K562 (cell line): Measurements from ENCODE around the gene FBXO48. TPM values are rescaled to one million over a fixed set of nuclear protein-coding genes. Genes with fewer than 3 reads are reported as not detected.

Experiments used
- BCLAF1 ChIP-seq, 2 experiments: fragments of 450-650 bp in 1 of 2; IDR thresholded peaks; 2 replicates each; pipeline ENCODE4 v1.6.1; 2011 to 2017; ENCODE audit warnings: low read depth in 2 of 2, antibody characterized with exemption in 1 of 2, borderline replicate concordance in 1 of 2, low read length in 1 of 2, mild to moderate bottlenecking in 1 of 2, mixed read lengths in 1 of 2; ENCODE audit not compliant: control insufficient read depth in 1 of 2
- CREB1 ChIP-seq, 2 experiments: sonication (generic) in 1 of 2; formaldehyde crosslinking in 1 of 2; IDR thresholded peaks; 2 replicates each; pipeline versions ENCODE4 v1.6.1 to v1.8.0; 2012 to 2022; ENCODE audit warnings: inconsistent platforms in 1 of 2, mild to moderate bottlenecking in 1 of 2, missing genetic modification reagents in 1 of 2, moderate library complexity in 1 of 2
- DEAF1 ChIP-seq: fragments of 450-650 bp; formaldehyde crosslinking; IDR thresholded peaks from 2 replicates; pipeline ENCODE4 v1.4.0; 2020; ENCODE audit warnings: mild to moderate bottlenecking, moderate library complexity
- DLX4 ChIP-seq: fragments of 250-450 bp; sonication (Bioruptor Pico); IDR thresholded peaks from 2 replicates; pipeline ENCODE4 v1.6.1; 2021; ENCODE audit warnings: mild to moderate bottlenecking
- E2F1 ChIP-seq: sonication (generic); formaldehyde crosslinking; IDR thresholded peaks from 2 replicates; pipeline ENCODE4 v1.8.1; 2023; ENCODE audit warnings: mild to moderate bottlenecking, missing genetic modification reagents, moderate library complexity
- ETS1 ChIP-seq: conservative IDR thresholded peaks from 2 replicates; pipeline ENCODE4 v1.6.1; 2011; ENCODE audit warnings: low read depth, mild to moderate bottlenecking, low read length; ENCODE audit not compliant: control insufficient read depth
- FOXJ2 ChIP-seq: fragments of 200-800 bp; sonication (Bioruptor generic); IDR thresholded peaks from 2 replicates; pipeline ENCODE4 v1.6.1; 2016; ENCODE audit warnings: missing genetic modification characterization, missing compliant biosample characterization
- KLF1 ChIP-seq: fragments of 450-650 bp; IDR thresholded peaks from 2 replicates; pipeline ENCODE4 v1.6.1; 2016; ENCODE audit warnings: missing genetic modification characterization, missing compliant biosample characterization
- KLF16 ChIP-seq: IDR thresholded peaks from 2 replicates; pipeline ENCODE4 v1.6.1; 2016; ENCODE audit warnings: antibody characterized with exemption
- LCOR ChIP-seq: sonication (generic); formaldehyde crosslinking; IDR thresholded peaks from 2 replicates; pipeline ENCODE4 v1.8.0; 2022; ENCODE audit warnings: mild to moderate bottlenecking, missing genetic modification reagents
- MCM5 ChIP-seq: fragments of 450-650 bp; IDR thresholded peaks from 2 replicates; pipeline ENCODE4 v1.6.1; 2016; ENCODE audit warnings: low read depth
- MECOM ChIP-seq: fragments of 250-450 bp; sonication (Bioruptor Pico); IDR thresholded peaks from 2 replicates; pipeline ENCODE4 v1.8.0; 2022; ENCODE audit warnings: inconsistent platforms
- MEF2A ChIP-seq: IDR thresholded peaks from 2 replicates; pipeline ENCODE4 v1.6.1; 2011; ENCODE audit warnings: low read depth, mild to moderate bottlenecking, low read length, moderate library complexity; ENCODE audit not compliant: control insufficient read depth
- MIER1 ChIP-seq: fragments of 450-650 bp; IDR thresholded peaks from 2 replicates; pipeline ENCODE4 v1.6.1; 2016; ENCODE audit warnings: antibody characterized with exemption, mild to moderate bottlenecking, low read depth
- NBN ChIP-seq: fragments of 450-650 bp; IDR thresholded peaks from 2 replicates; pipeline ENCODE4 v1.6.1; 2016; ENCODE audit warnings: low read depth, mild to moderate bottlenecking
- NELFE ChIP-seq: IDR thresholded peaks from 2 replicates; pipeline ENCODE4 v1.6.1; 2011; ENCODE audit warnings: mild to moderate bottlenecking; ENCODE audit not compliant: insufficient read depth, insufficient read length
- NFE2L1 ChIP-seq: fragments of 450-650 bp; IDR thresholded peaks from 2 replicates; pipeline ENCODE4 v1.6.1; 2016; ENCODE audit warnings: missing genetic modification characterization, low read depth, mild to moderate bottlenecking, missing compliant biosample characterization, moderate library complexity, borderline replicate concordance
- RNF2 ChIP-seq: sonication (generic); IDR thresholded peaks from 2 replicates; pipeline ENCODE4 v1.6.1; 2016
- TCF3 ChIP-seq: sonication (generic); formaldehyde crosslinking; IDR thresholded peaks from 2 replicates; pipeline ENCODE4 v1.4.0; 2020; ENCODE audit warnings: mild to moderate bottlenecking, missing genetic modification reagents
- ZBED1 ChIP-seq: IDR thresholded peaks from 2 replicates; pipeline ENCODE4 v1.6.1; 2014
- ZNF282 ChIP-seq: sonication (generic); formaldehyde crosslinking; IDR thresholded peaks from 2 replicates; pipeline ENCODE4 v1.8.1; 2023; ENCODE audit warnings: missing genetic modification reagents
- polyA plus RNA-seq, 8 experiments: library from polyadenylated mRNA; depleted of rRNA in 4 of 8; stranded (reverse) in 5 of 8; unstranded in 3 of 8; fragments of >200 nt; fragmentation: Nextera tagmentation in 2 of 8; fragmentation: Illumina TruSeq in 1 of 8; extraction: Ambion mirVana in 2 of 8; extraction: Trizol in 1 of 8; gene quantifications; 2 replicates each; pipeline versions ENCODE4 v1.2.1 to v1.2.3, GENCODE V29; 2011 to 2014; ENCODE audit warnings: inconsistent platforms in 1 of 8, missing spikeins in 1 of 8
- total RNA-seq, 7 experiments: library from RNA; depleted of rRNA in 6 of 7; stranded (reverse); fragments of >200 nt in 6 of 7; fragmentation: Illumina TruSeq in 2 of 7; extraction: Trizol in 2 of 7; gene quantifications; 2 replicates each; pipeline versions ENCODE4 v1.2.1 to v1.2.3, GENCODE V29; 2011 to 2021; ENCODE audit warnings: low replicate concordance in 1 of 7

FBXO48 gene
- total and polyA plus RNA-seq, 9 of the 15 experiments (the other 6 are each of a cell fraction or from before 2014, with no cell fraction given), result 0.36 to 1.8 (median 0.73) TPM

GRCh38 chr2:68441179-68441993 is 25.7 kb downstream of the FBXO48 start (continued):
- TF ChIP-seq CREB1 (IDR thresholded peaks at IDR 0.05) (no peak), CREB1 (CRISPR knock-in tag; IDR thresholded peaks at IDR 0.05) (no peak), ZNF282 (CRISPR knock-in tag) (no peak), TCF3 (CRISPR knock-in tag) (0 out of 2 replicates have a peak, but pooled peaks have one; percentile 33), MEF2A (no peak), NBN (peak; percentile 57; the same call in 1 of the 2 replicates), MECOM (CRISPR knock-in tag) (no peak), KLF16 (no peak), LCOR (CRISPR knock-in tag) (peak; percentile 52; the same call in 1 of the 2 replicates), DEAF1 (peak; percentile 98), ZBED1 (no peak), DLX4 (CRISPR knock-in tag) (no peak), MCM5 (no peak), E2F1 (CRISPR knock-in tag) (no peak), RNF2 (no peak), ETS1 (no peak), BCLAF1 (IDR thresholded peaks at IDR 0.05; ENCODE audit: borderline replicate concordance in 1 of 2, control insufficient read depth in 1 of 2, low read depth in 2 of 2, low read length in 1 of 2) (no peak), KLF1 (tag) (no peak), FOXJ2 (tag) (peak; percentile 69; the same call in 1 of the 2 replicates), NFE2L1 (tag) (no peak), NELFE (no peak), MIER1 (no peak)
